GM23338 (cell line): ENCODE measurements around the gene KRT6A. TPM values are rescaled to one million over a fixed set of nuclear protein-coding genes. Genes with fewer than 3 reads are reported as not detected.
"Not testable (repeated sequence)": the region's sequence is repeated elsewhere in the genome, so short reads cannot be mapped to it uniquely, and the experiment has no call there.

Experiments
- ATAC-seq: fragments of 200-7000 bp; cut with Tn5 transposase; 3 replicates; pipeline ENCODE4 v1.9.1; 2020
- DNase-seq: peaks from one replicate; pipeline ENCODE4 v3.0.0-alpha.2; 2015; ENCODE audit warnings: low spot score
- H2AFZ ChIP-seq: fragments of 200-600 bp; sonication (generic); 2 replicates; pipeline ENCODE4 v1.8.0; 2016; ENCODE audit warnings: antibody characterized with exemption, mild to moderate bottlenecking, moderate library complexity
- H3F3A ChIP-seq: fragments of 200-600 bp; sonication (generic); replicated peaks from 2 replicates; pipeline ENCODE4 v1.8.0; 2017; ENCODE audit warnings: antibody characterized with exemption, mixed run types, low read depth
- H3K27ac ChIP-seq: fragments of 200-600 bp; sonication (generic); 2 replicates; pipeline ENCODE4 v1.6.1; 2016; ENCODE audit warnings: low read depth
- H3K27me3 ChIP-seq: fragments of 200-600 bp; sonication (generic); 2 replicates; pipeline ENCODE4 v1.8.0; 2016; ENCODE audit warnings: mild to moderate bottlenecking, mixed run types, moderate library complexity; ENCODE audit not compliant: insufficient read depth
- H3K36me3 ChIP-seq: fragments of 200-600 bp; sonication (generic); 2 replicates; pipeline ENCODE4 v1.8.0; 2016; ENCODE audit warnings: mild to moderate bottlenecking; ENCODE audit not compliant: insufficient read depth
- H3K4me1 ChIP-seq: fragments of 200-600 bp; sonication (generic); 2 replicates; pipeline ENCODE4 v1.8.0; 2016; ENCODE audit warnings: mild to moderate bottlenecking, moderate library complexity; ENCODE audit not compliant: insufficient read depth
- H3K4me2 ChIP-seq: fragments of 200-600 bp; sonication (generic); 2 replicates; pipeline ENCODE4 v1.7.1; 2017; ENCODE audit warnings: mixed run types
- H3K4me3 ChIP-seq: fragments of 200-600 bp; sonication (generic); 2 replicates; pipeline ENCODE4 v1.6.1; 2016; ENCODE audit warnings: mixed run types
- H3K79me2 ChIP-seq: fragments of 200-600 bp; sonication (generic); replicated peaks from 2 replicates; pipeline ENCODE4 v1.8.0; 2017; ENCODE audit warnings: mild to moderate bottlenecking; ENCODE audit not compliant: insufficient read depth
- H3K9me2 ChIP-seq: fragments of 200-600 bp; sonication (generic); 2 replicates; pipeline ENCODE4 v1.8.0; 2017; ENCODE audit not compliant: insufficient read depth
- H4K20me1 ChIP-seq: fragments of 200-600 bp; sonication (generic); replicated peaks from 2 replicates; pipeline ENCODE4 v1.8.0; 2017; ENCODE audit warnings: mild to moderate bottlenecking; ENCODE audit not compliant: insufficient read depth
- H3K27ac Mint-ChIP-seq: 2 replicates; pipeline ENCODE4 v1.8.0; 2020; ENCODE audit warnings: inconsistent platforms, mild to moderate bottlenecking, moderate library complexity, mixed read lengths
- H3K27me3 Mint-ChIP-seq: 3 replicates; pipeline ENCODE4 v1.8.0; 2022; ENCODE audit warnings: low read depth, mild to moderate bottlenecking, moderate library complexity, mixed read lengths, inconsistent platforms; ENCODE audit not compliant: insufficient read depth, poor library complexity
- H3K36me3 Mint-ChIP-seq: 3 replicates; pipeline ENCODE4 v1.8.0; 2021; ENCODE audit warnings: low read depth, mild to moderate bottlenecking, inconsistent platforms, moderate library complexity, mixed read lengths
- H3K4me1 Mint-ChIP-seq: 3 replicates; pipeline ENCODE4 v1.8.0; 2020; ENCODE audit warnings: mild to moderate bottlenecking, inconsistent platforms, mixed read lengths
- H3K4me3 Mint-ChIP-seq: 3 replicates; pipeline ENCODE4 v1.8.0; 2021; ENCODE audit warnings: moderate library complexity, mild to moderate bottlenecking, inconsistent platforms, mixed read lengths
- H3K9me3 Mint-ChIP-seq: 3 replicates; pipeline ENCODE4 v1.8.0; 2020; ENCODE audit warnings: moderate library complexity, mild to moderate bottlenecking, inconsistent platforms, mixed read lengths
- ETS1 ChIP-seq: IDR thresholded peaks from 2 replicates; pipeline ENCODE4 v1.6.1; 2016; ENCODE audit warnings: antibody characterized with exemption
- ZNF462 ChIP-seq: fragments of 250-450 bp; sonication (Bioruptor Pico); IDR thresholded peaks from 2 replicates; pipeline ENCODE4 v1.5.0; 2020; ENCODE audit warnings: mild to moderate bottlenecking, moderate library complexity
- polyA plus RNA-seq: library from polyadenylated mRNA; unstranded; fragments of >200 nt; fragmentation: Nextera tagmentation; extraction: Ambion mirVana; gene quantifications from 2 replicates; pipeline ENCODE4 v1.2.1, GENCODE V29; 2016
- total RNA-seq: library from RNA; depleted of rRNA; stranded (reverse); fragments of >200 nt; shearing (Covaris generic); gene quantifications from 2 replicates; pipeline ENCODE4 v1.2.3, GENCODE V29; 2014

The KRT6A gene
- total and polyA plus RNA-seq, 2 experiments from 2014 or later = not detected

GRCh38 chr12:52501490-52501889, 8.4 kb upstream of the KRT6A start (continued):
- TF ChIP-seq ZNF462 (CRISPR knock-in tag) = no peak
- TF ChIP-seq ETS1 = no peak

- H3K4me2 ChIP-seq, H2AFZ ChIP-seq, H3K4me3 Mint-ChIP-seq, DNase-seq, H4K20me1 ChIP-seq, H3K36me3 Mint-ChIP-seq, ATAC-seq, H3K27ac Mint-ChIP-seq, H3K4me3 ChIP-seq, H3F3A ChIP-seq, H3K36me3 ChIP-seq, H3K79me2 ChIP-seq, H3K9me2 ChIP-seq, H3K27me3 ChIP-seq, H3K9me3 Mint-ChIP-seq, H3K27ac ChIP-seq: not testable (repeated sequence)
- Mint-ChIP-seq H3K4me1 (peaks cover 17% of the 10 kb centered on the region), H3K27me3 (peaks cover 14% of the 10 kb centered on the region)
- H3K4me1 ChIP-seq = peaks cover 14% of the 10 kb centered on the region
These were observed 7.5 kb upstream of the KRT6A start for GRCh38 chr12:52500574-52500973.
